ENCODE data around the gene FLNC. TPM values are rescaled to one million over a fixed set of nuclear protein-coding genes. Genes with fewer than 3 reads are reported as not detected.

Gene FLNC
- total and polyA plus RNA-seq, 9 of the 15 experiments (the other 6 are each of a cell fraction or from before 2014, with no cell fraction given) = 0.90 to 155 (median 28.8) TPM

DNA sequence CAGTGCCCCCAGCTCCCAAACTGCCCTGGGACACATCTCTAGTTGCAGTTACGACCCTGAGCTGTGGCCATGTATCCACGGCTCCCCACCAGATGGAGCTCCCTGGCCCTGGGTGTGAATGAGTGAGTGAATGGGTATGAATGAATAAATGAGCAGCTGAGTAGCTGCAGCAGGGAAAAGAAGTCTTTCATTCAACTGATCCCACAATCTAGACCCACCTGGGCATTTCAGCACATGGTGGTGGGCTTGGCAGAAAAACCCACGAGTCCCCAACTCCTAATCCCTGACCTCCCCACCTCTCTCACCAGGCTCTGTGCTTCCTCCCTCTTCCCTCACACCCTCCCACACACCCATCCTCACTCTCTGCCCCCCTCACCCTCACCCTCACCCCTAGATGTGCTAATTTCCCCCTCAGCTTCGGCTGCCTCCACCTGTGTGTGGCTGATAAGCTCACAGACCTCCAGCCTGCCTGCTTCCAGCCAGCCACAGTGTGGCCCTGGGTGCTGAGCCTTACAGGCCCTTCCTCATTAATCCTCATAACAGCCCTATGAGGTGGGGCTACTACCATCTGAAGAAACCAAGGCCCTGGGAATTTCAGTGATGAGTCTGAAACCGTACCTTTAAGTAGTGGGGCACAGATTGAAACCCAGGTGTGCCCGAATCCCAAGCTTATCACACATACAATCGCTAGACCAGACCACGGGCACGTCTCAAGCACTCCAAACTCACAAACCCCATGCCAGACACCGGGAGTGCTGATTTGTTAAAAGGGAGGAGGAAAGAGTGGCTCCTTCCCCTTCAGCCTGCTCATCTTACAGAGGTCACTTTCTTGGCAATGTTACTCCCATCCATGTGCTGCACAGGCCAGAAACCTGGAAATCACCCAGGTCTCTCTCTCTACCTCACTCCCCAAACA is 30.2 kb downstream of the FLNC start (continued):
- TF ChIP-seq ZNF408 (CRISPR knock-in tag; IDR thresholded peaks at IDR 0.05; ENCODE audit: low read depth) = no peak
- peak; percentile 52; the same call in 1 of the 2 replicates for TF ChIP-seq ZNF431 (CRISPR knock-in tag; IDR thresholded peaks at IDR 0.05)
- TF ChIP-seq, protein P1, sequence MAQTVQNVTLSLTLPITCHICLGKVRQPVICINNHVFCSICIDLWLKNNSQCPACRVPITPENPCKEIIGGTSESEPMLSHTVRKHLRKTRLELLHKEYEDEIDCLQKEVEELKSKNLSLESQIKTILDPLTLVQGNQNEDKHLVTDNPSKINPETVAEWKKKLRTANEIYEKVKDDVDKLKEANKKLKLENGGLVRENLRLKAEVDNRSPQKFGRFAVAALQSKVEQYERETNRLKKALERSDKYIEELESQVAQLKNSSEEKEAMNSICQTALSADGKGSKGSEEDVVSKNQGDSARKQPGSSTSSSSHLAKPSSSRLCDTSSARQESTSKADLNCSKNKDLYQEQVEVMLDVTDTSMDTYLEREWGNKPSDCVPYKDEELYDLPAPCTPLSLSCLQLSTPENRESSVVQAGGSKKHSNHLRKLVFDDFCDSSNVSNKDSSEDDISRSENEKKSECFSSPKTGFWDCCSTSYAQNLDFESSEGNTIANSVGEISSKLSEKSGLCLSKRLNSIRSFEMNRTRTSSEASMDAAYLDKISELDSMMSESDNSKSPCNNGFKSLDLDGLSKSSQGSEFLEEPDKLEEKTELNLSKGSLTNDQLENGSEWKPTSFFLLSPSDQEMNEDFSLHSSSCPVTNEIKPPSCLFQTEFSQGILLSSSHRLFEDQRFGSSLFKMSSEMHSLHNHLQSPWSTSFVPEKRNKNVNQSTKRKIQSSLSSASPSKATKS (CRISPR knock-in tag; IDR thresholded peaks at IDR 0.05) = no peak
- TF ChIP-seq ZNF444 (CRISPR knock-in tag; IDR thresholded peaks at IDR 0.05) = no peak
- TF ChIP-seq, protein P2, sequence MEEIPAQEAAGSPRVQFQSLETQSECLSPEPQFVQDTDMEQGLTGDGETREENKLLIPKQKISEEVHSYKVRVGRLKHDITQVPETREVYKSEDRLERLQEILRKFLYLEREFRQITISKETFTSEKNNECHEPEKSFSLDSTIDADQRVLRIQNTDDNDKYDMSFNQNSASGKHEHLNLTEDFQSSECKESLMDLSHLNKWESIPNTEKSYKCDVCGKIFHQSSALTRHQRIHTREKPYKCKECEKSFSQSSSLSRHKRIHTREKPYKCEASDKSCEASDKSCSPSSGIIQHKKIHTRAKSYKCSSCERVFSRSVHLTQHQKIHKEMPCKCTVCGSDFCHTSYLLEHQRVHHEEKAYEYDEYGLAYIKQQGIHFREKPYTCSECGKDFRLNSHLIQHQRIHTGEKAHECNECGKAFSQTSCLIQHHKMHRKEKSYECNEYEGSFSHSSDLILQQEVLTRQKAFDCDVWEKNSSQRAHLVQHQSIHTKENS (CRISPR knock-in tag; IDR thresholded peaks at IDR 0.05) = no peak
- TF ChIP-seq, protein P3, sequence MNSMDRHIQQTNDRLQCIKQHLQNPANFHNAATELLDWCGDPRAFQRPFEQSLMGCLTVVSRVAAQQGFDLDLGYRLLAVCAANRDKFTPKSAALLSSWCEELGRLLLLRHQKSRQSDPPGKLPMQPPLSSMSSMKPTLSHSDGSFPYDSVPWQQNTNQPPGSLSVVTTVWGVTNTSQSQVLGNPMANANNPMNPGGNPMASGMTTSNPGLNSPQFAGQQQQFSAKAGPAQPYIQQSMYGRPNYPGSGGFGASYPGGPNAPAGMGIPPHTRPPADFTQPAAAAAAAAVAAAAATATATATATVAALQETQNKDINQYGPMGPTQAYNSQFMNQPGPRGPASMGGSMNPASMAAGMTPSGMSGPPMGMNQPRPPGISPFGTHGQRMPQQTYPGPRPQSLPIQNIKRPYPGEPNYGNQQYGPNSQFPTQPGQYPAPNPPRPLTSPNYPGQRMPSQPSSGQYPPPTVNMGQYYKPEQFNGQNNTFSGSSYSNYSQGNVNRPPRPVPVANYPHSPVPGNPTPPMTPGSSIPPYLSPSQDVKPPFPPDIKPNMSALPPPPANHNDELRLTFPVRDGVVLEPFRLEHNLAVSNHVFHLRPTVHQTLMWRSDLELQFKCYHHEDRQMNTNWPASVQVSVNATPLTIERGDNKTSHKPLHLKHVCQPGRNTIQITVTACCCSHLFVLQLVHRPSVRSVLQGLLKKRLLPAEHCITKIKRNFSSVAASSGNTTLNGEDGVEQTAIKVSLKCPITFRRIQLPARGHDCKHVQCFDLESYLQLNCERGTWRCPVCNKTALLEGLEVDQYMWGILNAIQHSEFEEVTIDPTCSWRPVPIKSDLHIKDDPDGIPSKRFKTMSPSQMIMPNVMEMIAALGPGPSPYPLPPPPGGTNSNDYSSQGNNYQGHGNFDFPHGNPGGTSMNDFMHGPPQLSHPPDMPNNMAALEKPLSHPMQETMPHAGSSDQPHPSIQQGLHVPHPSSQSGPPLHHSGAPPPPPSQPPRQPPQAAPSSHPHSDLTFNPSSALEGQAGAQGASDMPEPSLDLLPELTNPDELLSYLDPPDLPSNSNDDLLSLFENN (IDR thresholded peaks at IDR 0.05; ENCODE audit: low read depth in 2 of 2, low read length in 2 of 2) = peak in 1 of 2 experiments; percentile 82; a peak in 2 of 4 replicates
- TF ChIP-seq EP400 (IDR thresholded peaks at IDR 0.05) = peak; percentile 67
- peak in 1 of 2 experiments; percentile 54; a peak in 1 of 4 replicates for TF ChIP-seq ETV6 (IDR thresholded peaks at IDR 0.05; ENCODE audit: borderline replicate concordance in 1 of 2, low read depth in 2 of 2, low read length in 1 of 2)
- no peak for TF ChIP-seq ETV6 (CRISPR knock-in tag; IDR thresholded peaks at IDR 0.05; ENCODE audit: borderline replicate concordance)
- peak; percentile 32; the same call in 1 of the 2 replicates for TF ChIP-seq ZBTB17 (CRISPR knock-in tag; IDR thresholded peaks at IDR 0.05)
- no peak for TF ChIP-seq ZNF324 (CRISPR knock-in tag; IDR thresholded peaks at IDR 0.05)
- TF ChIP-seq ASH1L (IDR thresholded peaks at IDR 0.05; ENCODE audit: borderline replicate concordance, low read depth, partially characterized antibody) = no peak
- TF ChIP-seq, protein P4, sequence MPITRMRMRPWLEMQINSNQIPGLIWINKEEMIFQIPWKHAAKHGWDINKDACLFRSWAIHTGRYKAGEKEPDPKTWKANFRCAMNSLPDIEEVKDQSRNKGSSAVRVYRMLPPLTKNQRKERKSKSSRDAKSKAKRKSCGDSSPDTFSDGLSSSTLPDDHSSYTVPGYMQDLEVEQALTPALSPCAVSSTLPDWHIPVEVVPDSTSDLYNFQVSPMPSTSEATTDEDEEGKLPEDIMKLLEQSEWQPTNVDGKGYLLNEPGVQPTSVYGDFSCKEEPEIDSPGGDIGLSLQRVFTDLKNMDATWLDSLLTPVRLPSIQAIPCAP (CRISPR knock-in tag; IDR thresholded peaks at IDR 0.05; ENCODE audit: borderline replicate concordance) = no peak
- no peak; the same call in 1 of the 2 replicates for TF ChIP-seq NFE2 (IDR thresholded peaks at IDR 0.05; ENCODE audit: low read depth)
- TF ChIP-seq ZNF75A (CRISPR knock-in tag; IDR thresholded peaks at IDR 0.05) = no peak
- no peak for TF ChIP-seq ZNF445 (CRISPR knock-in tag; IDR thresholded peaks at IDR 0.05; ENCODE audit: low read depth)
- peak; percentile 76; the same call in 1 of the 2 replicates for TF ChIP-seq NFXL1 (CRISPR knock-in tag; IDR thresholded peaks at IDR 0.05)
- peak; percentile 41; the same call in 1 of the 2 replicates for TF ChIP-seq ZZZ3 (IDR thresholded peaks at IDR 0.05)
- no peak for TF ChIP-seq SNIP1 (IDR thresholded peaks at IDR 0.05; ENCODE audit: low read depth)
- TF ChIP-seq SUPT5H (IDR thresholded peaks at IDR 0.05) = peak; percentile 81
- TF ChIP-seq ZEB2 (IDR thresholded peaks at IDR 0.05) = peak; percentile 96
